Hematopoietic multipotent progenitor cell treated with erythropoietin and hydrocortisone succinate and interleukin-3 and kit ligand, for 17 days (in vitro differentiated cells): Measurements from ENCODE around the gene LILRB3.
"Not testable (repeated sequence)": the region's sequence is repeated elsewhere in the genome, so short reads cannot be mapped to it uniquely, and the experiment has no call there.

Source experiments
- DNase-seq: peaks from one replicate; pipeline ENCODE4 v3.0.0-alpha.2; 2015; ENCODE audit warnings: low spot score

The LILRB3 gene

DNA sequence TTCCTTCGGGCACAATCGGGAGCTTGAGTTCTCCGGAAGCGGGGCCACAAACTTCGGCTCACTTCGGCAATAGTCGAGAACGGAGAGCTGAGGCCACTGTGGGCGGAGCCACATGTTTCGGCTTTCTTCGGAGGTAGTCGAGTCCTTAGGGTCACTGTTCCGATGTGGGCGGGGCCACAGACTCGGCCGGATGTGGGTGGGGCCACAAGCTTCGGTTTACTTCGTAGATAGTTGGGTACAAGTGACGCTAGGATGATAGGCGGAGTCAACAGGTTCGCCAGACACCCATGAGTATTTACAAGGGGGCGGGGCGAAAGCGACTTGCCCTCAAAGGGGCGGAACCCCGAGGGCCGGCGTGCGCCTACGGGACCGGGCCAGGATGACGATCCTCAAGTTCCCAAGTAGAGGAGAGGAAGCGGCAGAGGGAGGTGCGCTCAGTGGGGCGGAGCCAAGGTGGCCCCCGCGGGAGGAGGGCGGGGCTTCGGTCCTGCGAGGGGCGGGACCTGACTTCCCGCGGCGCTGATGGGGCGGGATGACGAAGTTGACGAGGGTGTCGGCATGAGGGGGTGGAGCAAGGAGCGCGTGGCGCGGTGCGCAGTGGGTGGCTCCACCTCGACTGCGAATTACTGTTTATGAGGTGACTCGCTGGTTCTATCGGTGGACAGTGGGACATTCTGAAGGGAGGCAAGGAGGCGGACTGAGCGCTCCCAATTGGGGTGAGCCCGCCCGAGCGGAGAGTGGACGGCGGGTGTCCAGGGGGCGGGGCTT, 32.9 kb downstream of the LILRB3 start:
- DNase-seq, result peak; percentile 100

- no peak for DNase-seq
Measured at GRCh38 chr19:54189145-54189734, 33.6 kb downstream of the LILRB3 start, which contains the start of gene MBOAT7. TSS of gene MBOAT7 (minus strand) at chr19:54189580. CDS start at chr19:54188508, 1,072 bp downstream.

GRCh38 chr19:54188215-54188871, 34.5 kb downstream of the LILRB3 start:
- peak; percentile 54 for DNase-seq

- DNase-seq, result no peak
Measured at GRCh38 chr19:54186934-54187381, 35.8 kb downstream of the LILRB3 start.

DNA sequence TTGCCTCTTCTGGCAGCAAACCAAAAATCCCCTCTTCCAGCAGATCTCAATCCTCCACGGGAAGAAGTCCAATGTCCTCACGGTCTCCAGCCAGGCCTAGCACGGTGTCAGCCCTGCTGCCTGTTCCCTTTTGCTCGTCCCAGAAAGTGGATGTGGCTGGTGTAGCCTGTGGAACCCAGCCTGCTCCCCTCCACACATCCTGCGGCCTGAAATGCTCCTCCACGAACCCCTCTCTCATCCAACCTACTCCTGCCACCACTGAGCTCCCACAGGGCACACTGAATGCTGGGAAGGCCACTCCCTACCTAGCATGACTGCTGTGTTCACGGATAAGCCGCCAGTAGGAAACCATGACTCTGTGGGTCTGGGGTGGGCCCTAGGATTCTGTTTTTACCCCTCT, 36.5 kb downstream of the LILRB3 start:
- no peak for DNase-seq

DNA sequence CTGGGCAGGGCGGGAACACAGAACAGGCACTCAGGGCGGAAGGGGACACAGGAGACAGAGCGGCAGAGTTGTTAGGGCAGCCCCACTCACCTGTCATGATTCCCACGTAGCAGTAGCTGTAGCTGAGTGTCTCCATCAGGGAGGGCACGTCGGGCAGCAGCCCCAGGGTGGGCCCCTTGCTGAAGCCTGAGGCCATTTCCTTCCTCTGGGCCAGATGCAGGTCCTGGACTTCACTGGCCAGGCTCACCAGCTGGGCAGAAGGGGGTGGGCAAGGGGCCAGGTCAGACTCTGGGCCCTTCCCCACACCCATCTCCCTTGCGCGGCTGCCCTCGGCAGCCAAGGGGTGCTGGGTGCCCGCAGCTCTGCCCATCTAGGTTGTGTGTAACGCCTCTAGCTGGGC, 39.4 kb downstream of the LILRB3 start:
- DNase-seq, result no peak

DNA sequence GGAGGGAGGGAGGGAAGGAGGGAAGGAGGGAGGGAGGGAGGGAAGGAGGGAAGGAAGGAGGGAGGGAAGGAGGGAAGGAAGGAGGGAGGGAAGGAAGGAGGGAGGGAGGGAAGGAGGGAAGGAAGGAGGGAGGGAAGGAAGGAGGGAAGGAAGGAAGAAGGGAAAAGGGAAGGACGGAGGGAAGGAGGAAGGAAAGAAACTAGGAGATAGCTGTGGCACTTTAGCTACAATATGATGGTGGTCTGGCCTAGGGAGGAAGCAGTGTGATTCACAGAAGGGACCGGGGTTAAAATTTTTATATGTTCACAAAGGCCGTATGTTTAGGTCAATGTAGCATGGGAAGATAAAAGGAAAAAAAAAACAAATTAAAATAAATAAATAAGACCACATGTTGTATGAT, 40.9 kb downstream of the LILRB3 start:
- DNase-seq, result not testable (repeated sequence)

DNA sequence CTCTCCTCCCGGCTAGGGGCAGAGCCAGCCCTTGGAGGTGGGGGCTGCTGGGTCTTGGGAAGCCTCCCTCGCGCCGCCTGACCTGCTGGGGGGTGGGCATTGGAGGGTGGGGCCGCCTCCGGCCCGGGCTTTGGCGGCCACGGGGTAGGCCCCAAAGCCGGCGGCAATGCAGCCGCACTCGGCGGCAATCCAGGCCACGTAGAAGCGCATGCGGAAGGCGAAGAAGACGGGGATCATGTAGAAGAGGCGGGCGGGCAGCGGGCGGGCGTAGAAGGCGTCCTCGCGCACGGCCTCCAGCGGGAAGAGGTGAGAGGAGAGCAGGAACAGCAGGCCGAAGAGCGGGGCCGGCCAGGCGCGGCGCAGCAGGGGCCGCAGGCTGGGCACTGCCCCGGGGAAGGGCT, 42.1 kb downstream of the LILRB3 start:
- DNase-seq, result no peak

GRCh38 chr19:54179921-54180461, 42.8 kb downstream of the LILRB3 start:
- peak; percentile 28 for DNase-seq

- no peak for DNase-seq
Measured at GRCh38 chr19:54179262-54179852, 43.5 kb downstream of the LILRB3 start.

- DNase-seq, result peak; percentile 64
Measured at GRCh38 chr19:54178581-54179261, 44.1 kb downstream of the LILRB3 start.

DNA sequence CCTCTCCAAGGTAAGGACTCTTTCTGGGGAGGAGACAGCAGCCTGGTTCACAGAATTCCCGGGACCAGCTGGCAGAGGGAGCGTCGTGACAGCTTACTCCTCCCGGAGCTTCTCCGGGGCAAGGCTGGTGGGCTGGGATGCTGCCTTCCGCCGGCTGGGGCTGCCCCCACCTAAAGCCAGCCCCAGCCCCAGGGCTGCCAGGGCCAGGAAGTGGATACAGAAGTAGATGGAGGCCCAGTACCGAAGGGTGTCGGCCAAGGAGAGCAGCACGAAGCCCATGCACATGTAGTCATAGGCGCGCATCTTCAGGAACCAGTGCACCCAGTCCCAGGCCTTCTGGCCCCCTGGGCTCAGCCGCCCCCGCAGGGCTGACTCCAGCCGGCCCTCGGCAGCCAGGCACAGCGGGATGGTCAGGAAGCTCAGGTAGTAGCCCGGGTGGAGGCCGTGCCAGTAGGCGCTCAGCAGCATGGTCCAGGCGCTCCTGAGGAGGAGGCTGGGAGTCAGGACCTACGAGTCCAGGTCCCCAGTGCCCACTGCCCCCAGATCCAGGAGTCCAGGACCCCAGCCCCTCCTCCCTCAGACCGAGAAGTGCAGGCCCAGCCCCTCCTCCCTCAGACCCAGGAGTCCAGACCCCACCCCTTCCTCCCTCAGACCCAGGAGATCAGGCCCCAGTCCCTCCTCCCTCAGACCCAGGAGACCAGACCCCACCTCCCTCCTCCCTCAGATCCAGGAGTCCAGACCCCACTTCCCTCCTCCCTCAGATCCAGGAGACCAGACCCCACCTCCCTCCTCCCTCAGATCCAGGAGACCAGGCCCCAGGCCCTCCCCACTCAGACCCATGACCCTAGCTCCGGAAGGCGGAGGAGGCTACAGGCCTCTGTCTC, 48.6 kb downstream of the LILRB3 start:
- DNase-seq, result no peak

DNA sequence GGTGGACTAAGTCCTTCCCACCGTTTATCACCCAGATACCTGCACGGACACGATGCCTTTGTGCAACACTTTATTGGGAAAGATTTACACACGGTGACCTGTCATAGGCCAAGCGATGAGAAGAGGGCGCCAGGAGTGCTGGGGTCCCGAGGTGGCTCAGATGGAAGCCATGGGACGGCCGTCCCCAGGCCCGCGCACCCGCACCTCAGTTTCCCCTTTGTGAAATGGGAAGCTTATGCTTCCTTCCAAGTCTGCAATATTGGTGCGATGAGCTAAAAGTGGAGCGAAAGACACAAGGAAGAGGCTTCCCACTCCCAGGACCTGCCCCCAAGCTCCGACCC, 49.5 kb downstream of the LILRB3 start:
- no peak for DNase-seq

DNA sequence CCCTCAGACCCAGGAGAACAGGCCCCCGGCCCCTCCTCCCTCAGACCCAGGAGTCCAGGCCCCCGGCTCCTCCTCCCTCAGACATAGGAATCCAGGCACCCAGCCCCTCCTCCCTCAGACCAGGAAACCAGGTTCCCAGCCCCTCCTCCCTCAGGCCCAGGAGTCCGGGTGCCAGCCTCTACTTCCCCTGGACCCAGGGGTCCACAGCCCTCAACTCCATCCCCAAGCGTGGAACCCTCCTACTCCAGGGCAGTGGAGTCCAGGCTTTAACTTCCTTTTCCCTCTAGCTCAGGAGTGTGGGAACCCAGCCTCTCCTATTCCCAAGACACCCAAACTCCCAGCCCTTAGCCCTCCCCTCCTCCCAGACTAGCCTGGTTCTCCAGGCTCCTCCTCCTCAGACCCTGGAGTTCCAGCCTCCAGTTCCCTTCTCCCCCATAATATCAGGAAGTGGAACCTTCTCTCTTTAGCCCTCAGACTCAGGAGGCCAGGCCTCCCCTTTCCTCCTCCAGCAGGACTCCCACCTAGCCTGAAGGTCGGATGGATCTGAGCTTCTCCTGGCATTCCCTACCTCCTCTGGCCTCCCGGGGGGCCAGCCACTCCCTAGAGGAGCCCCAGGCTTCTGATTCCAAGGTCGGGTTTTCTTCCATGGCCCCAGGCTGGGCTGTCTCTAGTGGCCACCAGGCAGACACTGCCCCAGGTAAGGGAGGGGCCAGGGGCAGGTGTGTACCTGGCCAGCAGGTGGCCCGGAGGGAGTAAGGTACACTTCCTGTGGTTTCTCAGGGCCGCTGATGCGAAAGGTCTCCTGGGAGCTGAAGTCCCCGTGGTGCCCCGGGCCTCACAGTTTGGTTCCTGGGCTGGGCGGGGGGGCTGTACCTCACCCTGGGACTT, 50.1 kb downstream of the LILRB3 start, which contains the start of gene TMC4:
TSS of gene TMC4 (minus strand) at position 690 of the 888 bp plus-strand sequence. CDS start at position 647, 43 bp downstream.
- DNase-seq, result no peak

DNA sequence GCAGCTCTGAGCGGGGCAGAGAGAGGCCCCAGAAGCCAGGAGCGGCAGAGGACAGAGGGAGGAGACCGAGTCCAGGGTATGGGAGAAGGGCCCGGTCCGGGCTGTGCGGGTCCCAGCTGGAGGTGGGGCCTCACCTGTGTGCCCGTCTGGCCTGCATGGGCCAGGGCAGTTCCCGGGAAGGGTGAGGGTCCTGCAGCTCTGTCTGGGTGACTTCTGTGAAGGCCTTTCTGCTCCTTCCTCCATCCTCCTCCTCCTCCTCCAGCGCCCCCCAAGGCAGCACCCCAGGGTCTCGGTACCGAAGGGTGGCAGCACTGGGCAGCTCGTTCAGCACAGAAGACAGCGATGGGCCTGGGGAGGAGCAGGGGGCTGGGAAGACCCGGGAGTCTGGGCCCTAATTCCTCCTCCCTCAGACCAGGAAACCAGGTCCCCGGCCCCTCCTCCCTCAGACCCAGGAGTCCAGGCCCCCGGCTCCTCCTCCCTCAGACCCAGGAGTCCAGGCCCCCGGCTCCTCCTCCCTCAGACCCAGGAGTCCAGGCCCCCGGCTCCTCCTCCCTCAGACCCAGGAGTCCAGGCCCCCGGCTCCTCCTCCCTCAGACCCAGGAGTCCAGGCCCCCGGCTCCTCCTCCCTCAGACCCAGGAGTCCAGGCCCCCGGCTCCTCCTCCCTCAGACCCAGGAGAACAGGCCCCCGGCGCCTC, 50.9 kb downstream of the LILRB3 start:
- DNase-seq, result not testable (repeated sequence)

- no peak for DNase-seq
Measured at GRCh38 chr19:54169149-54169740, 53.6 kb downstream of the LILRB3 start.

GRCh38 chr19:54168174-54168917, 54.5 kb downstream of the LILRB3 start:
- peak; percentile 89 for DNase-seq
